HG03097 (cell line): ENCODE results near the gene C4BPA.

Experiments used
- ATAC-seq: cut with Tn5 transposase; IDR thresholded peaks from one replicate; pipeline ENCODE4 v1.9.1; 2021; ENCODE audit not compliant: unreplicated experiment, low FRiP score

Gene C4BPA

GRCh38 chr1:207102659-207103058, 1.4 kb upstream of the C4BPA start:
- ATAC-seq = no peak

GRCh38 chr1:207109004-207109403, 5.0 kb downstream of the C4BPA start:
- no peak for ATAC-seq

- no peak for ATAC-seq
Observed at GRCh38 chr1:207112616-207113296, 8.7 kb downstream of the C4BPA start.

- ATAC-seq = no peak
Observed at GRCh38 chr1:207115269-207115668, 11.2 kb downstream of the C4BPA start.

GRCh38 chr1:207124389-207124788, 20.4 kb downstream of the C4BPA start:
- no peak for ATAC-seq

- ATAC-seq = no peak
Observed at GRCh38 chr1:207128336-207128921, 24.4 kb downstream of the C4BPA start.

- no peak for ATAC-seq
Observed at GRCh38 chr1:207129053-207129452, 25.0 kb downstream of the C4BPA start.

DNA sequence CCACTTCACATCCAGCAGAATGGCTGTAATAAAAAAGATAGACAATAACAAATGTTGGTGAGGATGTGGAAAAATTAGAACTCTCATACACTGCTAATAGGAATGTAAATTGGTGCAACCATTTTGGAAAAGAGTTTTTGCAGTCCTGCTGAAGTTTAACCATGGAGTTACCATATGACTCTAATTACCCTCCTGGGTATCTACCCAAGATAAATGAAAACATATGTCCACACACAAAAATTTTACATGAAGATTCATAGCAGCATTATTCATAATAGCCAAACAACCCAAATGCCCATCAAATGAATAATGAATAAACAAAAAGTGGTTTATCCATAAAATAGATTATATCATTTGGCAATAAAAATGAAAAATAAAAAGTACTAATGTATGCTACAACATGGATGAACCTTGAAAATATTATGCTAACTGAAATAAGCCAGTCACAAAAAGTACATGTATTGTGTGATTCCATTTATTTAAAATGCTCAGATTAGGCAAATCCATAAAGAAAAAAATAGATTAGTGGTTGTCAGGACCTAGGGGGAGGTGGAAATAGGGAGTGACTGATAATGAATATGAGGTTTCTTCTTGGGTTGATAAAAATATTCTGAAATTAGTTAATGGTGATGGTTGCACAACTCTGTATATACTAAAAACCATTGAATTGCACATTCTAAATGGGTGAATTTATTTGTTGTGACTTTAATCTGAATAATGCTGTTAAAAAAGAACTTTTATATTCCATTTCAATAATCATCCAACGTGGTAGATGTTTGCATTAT, 26.4 kb downstream of the C4BPA start:
- ATAC-seq = no peak

DNA sequence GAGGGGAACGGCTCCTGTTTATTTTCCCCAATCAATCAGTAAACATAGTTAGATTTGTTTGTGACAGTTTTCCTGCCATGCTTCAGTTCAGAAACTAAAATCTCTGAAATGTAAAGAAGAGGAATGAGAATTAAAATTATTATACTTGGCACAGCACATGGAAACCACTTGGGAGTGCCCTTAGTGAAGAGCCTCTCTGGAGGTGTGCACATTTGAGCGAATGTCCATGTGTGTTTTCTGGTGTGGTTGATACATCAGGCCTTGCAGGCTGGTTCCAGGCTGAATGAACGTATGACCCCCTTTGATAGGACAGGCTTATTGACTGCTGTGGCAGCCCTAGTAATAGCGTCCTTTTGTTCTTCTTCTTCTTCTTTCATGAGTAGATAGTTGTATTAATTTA, 27.1 kb downstream of the C4BPA start:
- no peak for ATAC-seq

- no peak for ATAC-seq
Observed at GRCh38 chr1:207134581-207134980, 30.5 kb downstream of the C4BPA start.

- ATAC-seq = no peak
Observed at GRCh38 chr1:207139616-207140015, 35.6 kb downstream of the C4BPA start.

GRCh38 chr1:207140536-207140935, 36.5 kb downstream of the C4BPA start:
- no peak for ATAC-seq

DNA sequence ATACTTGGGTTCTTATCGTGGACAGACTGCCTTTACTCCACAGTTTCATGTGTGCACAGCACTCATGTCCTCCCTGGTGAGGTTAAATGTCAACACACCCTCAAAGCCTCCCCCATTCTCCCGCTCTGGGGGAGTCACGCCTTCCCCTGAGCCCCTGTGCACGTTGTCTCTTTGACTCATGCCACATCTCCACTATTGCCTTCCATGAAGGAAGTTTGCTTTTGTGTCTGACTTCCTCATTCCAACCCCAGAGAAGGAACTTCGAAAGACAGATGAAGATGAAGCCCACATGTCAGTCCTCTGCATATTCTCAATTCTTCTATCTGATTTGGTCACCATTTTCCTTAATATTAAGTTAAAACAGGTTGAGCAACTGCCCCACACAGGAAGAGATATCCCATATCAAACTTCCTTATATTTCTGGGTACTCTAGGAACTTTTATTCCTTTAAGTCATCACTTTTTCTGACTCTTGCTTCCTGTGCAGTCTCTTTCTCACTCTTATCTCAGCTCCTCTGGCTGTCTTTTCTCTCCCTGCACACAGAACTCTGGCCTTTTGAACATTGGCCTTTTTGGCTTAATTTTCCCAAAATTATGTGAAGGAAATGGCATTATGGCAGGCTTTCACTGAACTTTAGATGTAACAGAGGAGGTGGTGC, 41.5 kb downstream of the C4BPA start:
- ATAC-seq = no peak

DNA sequence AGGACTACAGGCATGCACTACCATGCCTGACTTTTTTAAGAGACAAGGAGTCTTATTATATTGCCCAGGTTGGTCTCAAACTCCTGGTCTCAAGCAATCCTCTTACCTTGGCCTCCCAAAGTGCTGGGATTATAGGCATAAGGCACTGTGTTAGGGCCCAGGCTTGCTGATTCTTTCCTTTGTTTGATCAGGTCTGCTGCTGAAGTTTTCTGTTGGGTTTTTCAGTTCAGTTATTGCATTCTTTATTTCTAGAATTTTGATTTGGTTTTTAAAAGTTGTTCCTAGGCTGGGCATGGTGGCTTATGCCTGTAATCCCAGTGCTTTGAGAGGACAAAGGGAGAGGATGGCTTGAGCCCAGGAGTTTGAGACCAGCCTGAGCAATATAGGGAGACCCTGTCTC, 47.9 kb downstream of the C4BPA start:
- ATAC-seq = no peak

GRCh38 chr1:207152792-207153468, 48.9 kb downstream of the C4BPA start:
- ATAC-seq = no peak

GRCh38 chr1:207155028-207155427, 51.0 kb downstream of the C4BPA start:
- no peak for ATAC-seq

- ATAC-seq = no peak
Observed at GRCh38 chr1:207156095-207156494, 52.1 kb downstream of the C4BPA start.

- no peak for ATAC-seq
Observed at GRCh38 chr1:207156826-207157225, 52.8 kb downstream of the C4BPA start.

DNA sequence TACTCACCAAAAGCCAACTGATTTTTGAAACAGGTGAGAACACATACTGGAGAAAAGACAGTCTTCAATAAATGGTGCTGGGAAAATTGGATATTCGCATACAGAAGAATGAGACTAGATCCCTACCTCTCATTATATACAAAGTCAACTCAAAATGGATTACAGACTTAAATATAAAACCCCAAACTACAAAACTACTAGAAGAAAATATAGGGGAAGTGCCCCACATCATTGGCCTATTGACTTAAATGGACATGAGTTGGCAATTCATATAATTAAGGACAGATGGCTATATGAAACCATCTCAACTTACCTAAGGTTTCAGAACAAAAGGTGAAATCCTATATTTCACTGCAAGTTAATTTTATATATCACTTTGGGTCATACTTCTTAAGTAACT, 60.1 kb downstream of the C4BPA start:
- no peak for ATAC-seq

DNA sequence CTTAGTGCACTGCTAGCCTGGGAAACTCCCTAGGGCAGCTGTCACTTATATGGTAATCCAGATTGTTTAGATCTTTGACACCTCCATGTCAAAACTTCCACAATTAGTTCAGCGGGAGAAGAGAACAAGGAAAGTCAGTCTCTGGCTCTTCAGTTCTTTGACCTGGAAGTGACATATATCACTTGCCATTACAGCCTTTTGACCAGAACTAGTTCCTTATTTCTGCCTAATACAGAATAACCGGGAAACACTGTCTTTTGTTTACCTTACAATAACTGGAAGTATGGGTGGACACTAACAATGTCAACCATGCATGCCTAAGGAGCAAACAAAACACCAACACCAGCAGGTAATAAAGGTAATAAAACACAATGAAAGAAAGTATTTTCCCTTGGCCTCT, 68.3 kb downstream of the C4BPA start:
- ATAC-seq = no peak

DNA sequence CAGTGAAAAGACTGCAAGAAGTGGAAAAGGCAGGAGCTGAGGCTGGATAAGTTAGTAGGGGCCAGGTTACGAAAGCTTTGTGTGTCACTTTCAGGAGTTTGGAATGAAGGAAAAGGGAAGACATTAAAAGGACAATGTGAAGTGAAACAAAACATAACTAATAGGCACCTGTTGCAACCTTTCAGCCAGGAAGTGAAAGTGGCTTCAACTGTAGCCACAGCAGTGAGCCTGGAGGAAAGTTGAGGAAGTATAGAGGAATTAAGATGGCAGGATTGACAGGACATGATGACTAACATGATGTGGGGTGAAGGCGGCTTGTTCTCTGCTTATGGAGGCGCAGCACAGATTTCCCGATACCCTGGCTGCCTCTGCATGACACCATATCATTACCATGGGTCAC, 68.9 kb downstream of the C4BPA start:
- ATAC-seq = no peak
